Sigmoid colon (tissue), 4 donors: ENCODE results near the gene IGFL1.

ENCODE experiments used
- CTCF ChIP-seq, 4 experiments: fragments of 450-650 bp in 3 of 4; fragments of 200-600 bp in 1 of 4; IDR thresholded peaks; one replicate each; pipeline ENCODE4 v1.5.1; 2016 to 2019; ENCODE audit warnings: antibody characterized with exemption in 4 of 4, mild to moderate bottlenecking in 3 of 4, moderate library complexity in 2 of 4
- EP300 ChIP-seq, 4 donors: sonication (generic); formaldehyde crosslinking; IDR thresholded peaks; one replicate each; pipeline ENCODE4 v1.6.1; 2017; ENCODE audit warnings: antibody characterized with exemption in 4 of 4
- POLR2A ChIP-seq, 2 donors: fragments of 450-650 bp; IDR thresholded peaks; one replicate each; pipeline ENCODE4 v1.6.1; 2016; ENCODE audit warnings: antibody characterized with exemption in 2 of 2, mild to moderate bottlenecking in 2 of 2, moderate library complexity in 2 of 2
- POLR2AphosphoS5 ChIP-seq, 4 donors: sonication (generic); formaldehyde crosslinking; IDR thresholded peaks; one replicate each; pipeline ENCODE4 v1.6.1; 2017; ENCODE audit warnings: antibody characterized with exemption in 4 of 4

- TF ChIP-seq CTCF (IDR thresholded peaks at IDR 0.05) (no peak), POLR2AphosphoS5 (IDR thresholded peaks at IDR 0.05) (no peak), POLR2A (IDR thresholded peaks at IDR 0.05) (no peak), EP300 (IDR thresholded peaks at IDR 0.05) (no peak)
Measured at GRCh38 chr19:46213806-46214205, 15.7 kb upstream of the IGFL1 start.
